ENCODE results near the gene JUNB. TPM values are rescaled to one million over a fixed set of nuclear protein-coding genes. Genes with fewer than 3 reads are reported as not detected.

The JUNB gene
- total RNA-seq, 1 experiment from 2014 or later, result 194 TPM

GRCh38 chr19:12834976-12835757 is 43.9 kb downstream of the JUNB start:
- Histone ChIP-seq H3K27ac (ENCODE audit: low read depth, low read length) (peak overlapping the region; percentile 89), H4K20me1 (ENCODE audit: insufficient read depth) (no peaks in the 10 kb centered on the region), H2AFZ (ENCODE audit: low read depth, low read length, poor library complexity, severe bottlenecking) (no peak overlapping the region), H3K9me2 (ENCODE audit: insufficient read depth) (no peaks in the 10 kb centered on the region), H3K9ac (ENCODE audit: low read length) (peak overlapping the region; percentile 73), H3K4me2 (ENCODE audit: low read length) (peak overlapping the region; percentile 93), H3K79me2 (ENCODE audit: insufficient read depth, low read length) (peaks cover 12% of the 10 kb centered on the region; the same call in 1 of the 2 replicates), H3K4me1 (ENCODE audit: control insufficient read depth in 1 of 2, insufficient read depth in 2 of 2, low read length in 2 of 2) (peaks cover 46 to 69% of the 10 kb centered on the region in 2 experiments), H3K9me3 (ENCODE audit: control insufficient read depth in 1 of 2, insufficient read depth in 1 of 2, low read depth in 1 of 2, low read length in 2 of 2) (no peaks in the 10 kb centered on the region), H3K27me3 (ENCODE audit: insufficient read depth, low read length) (no peaks in the 10 kb centered on the region), H3K36me3 (ENCODE audit: control insufficient read depth in 1 of 2, insufficient read depth in 2 of 2, low read length in 2 of 2) (no peaks in the 10 kb centered on the region), H3K4me3 (replicated peaks in 1 of 2; ENCODE audit: low read depth in 1 of 2, low read length in 2 of 2) (peak overlapping the region; percentile 65 to 69)
- TF ChIP-seq CTCF (IDR thresholded peaks at IDR 0.05 in 2 of 3, conservative IDR thresholded peaks at IDR 0.05 in 1 of 3; ENCODE audit: borderline replicate concordance in 1 of 3, insufficient read depth in 1 of 3, low read depth in 2 of 3, low read length in 2 of 3) (no peak), CEBPB (IDR thresholded peaks at IDR 0.05; ENCODE audit: low read depth) (no peak), POLR2AphosphoS5 (IDR thresholded peaks at IDR 0.05; ENCODE audit: low read depth, low read length) (peak; percentile 67), SRF (IDR thresholded peaks at IDR 0.05; ENCODE audit: low read depth) (no peak), JUND (IDR thresholded peaks at IDR 0.05) (no peak), EZH2 (IDR thresholded peaks at IDR 0.05) (no peak), EGR1 (IDR thresholded peaks at IDR 0.05; ENCODE audit: low read depth) (0 out of 2 replicates have a peak, but pooled peaks have one; percentile 42), MAX (IDR thresholded peaks at IDR 0.05) (0 out of 2 replicates have a peak, but pooled peaks have one; percentile 9), ZNF274 (IDR thresholded peaks at IDR 0.05; ENCODE audit: low read depth, low read length) (no peak)
- ChIA-PET POLR2A (interaction anchor here (0.8 to 3.0 kb wide), 4 partner anchors 10 to 60 kb away, joined by 3 to 14 read pairs (median 4); partner anchors contain the start of genes JUNB and RNASEH2A), CTCF (interaction anchor here (1.3 to 2.6 kb wide), 7 partner anchors 12 to 130 kb away, joined by 3 to 12 read pairs (median 4); no protein-coding TSS in a partner anchor), RAD21 (ENCODE audit: low non-redundant PET in 1 of 2, low total read pairs in 2 of 2, uncharacterized antibody in 2 of 2, unreplicated experiment in 2 of 2) (no interaction called here)
- peak; percentile 69 for DNase-seq (ENCODE audit: low read depth, low spot score)
- ATAC-seq, result peak; percentile 37
- intact Hi-C loops (cut with micrococcal nuclease), result loop anchor here (5.0 kb wide), 2 partner anchors 33 to 118 kb away; partner anchors contain the start of genes PRDX2 and THSD8
- BruUV-seq (replicated peaks), result TSS peak; percentile 84
